ENCODE results near the gene CDH13.

Gene CDH13

GRCh38 chr16:82713778-82714177 lies 87.0 kb downstream of the CDH13 start:
- no peak overlapping the region for H2AFZ ChIP-seq (ENCODE audit: low read depth, low read length)
- H3K36me3 ChIP-seq (replicated peaks; ENCODE audit: low read depth, low read length): no peaks in the 10 kb centered on the region
- H3K27ac ChIP-seq (ENCODE audit: low read length): no peak overlapping the region
- H3K4me1 ChIP-seq (ENCODE audit: low read length): no peaks in the 10 kb centered on the region
- H3K9me3 ChIP-seq (ENCODE audit: insufficient read depth, low read length): no peaks in the 10 kb centered on the region
- H3K4me3 ChIP-seq (ENCODE audit: low read length): no peak overlapping the region
- no peaks in the 10 kb centered on the region for H4K20me1 ChIP-seq (ENCODE audit: insufficient read depth, low read length)
- H3K9ac ChIP-seq (ENCODE audit: low read length): no peak overlapping the region
- no peaks in the 10 kb centered on the region for H3K79me2 ChIP-seq (ENCODE audit: low read length)
- no peak overlapping the region for H3K4me2 ChIP-seq (ENCODE audit: low read length)
- TF ChIP-seq EZH2phosphoT487 (IDR thresholded peaks at IDR 0.05; ENCODE audit: low read depth): no peak
- TF ChIP-seq CTCF (IDR thresholded peaks at IDR 0.05; ENCODE audit: low read depth, low read length): no peak
- H3K27me3 ChIP-seq (ENCODE audit: low read depth, low read length): peaks cover 14% of the 10 kb centered on the region; the same call in 1 of the 2 replicates

GRCh38 chr16:82715160-82715559 lies 88.4 kb downstream of the CDH13 start:
- Histone ChIP-seq H3K4me1 (ENCODE audit: low read length) (no peaks in the 10 kb centered on the region), H3K79me2 (ENCODE audit: low read length) (no peaks in the 10 kb centered on the region), H3K36me3 (replicated peaks; ENCODE audit: low read depth, low read length) (no peaks in the 10 kb centered on the region), H3K4me2 (ENCODE audit: low read length) (no peak overlapping the region), H3K27me3 (ENCODE audit: low read depth, low read length) (peaks cover 14% of the 10 kb centered on the region; the same call in 1 of the 2 replicates), H3K4me3 (ENCODE audit: low read length) (no peak overlapping the region), H4K20me1 (ENCODE audit: insufficient read depth, low read length) (no peaks in the 10 kb centered on the region), H3K9me3 (ENCODE audit: insufficient read depth, low read length) (no peaks in the 10 kb centered on the region), H3K9ac (ENCODE audit: low read length) (no peak overlapping the region), H3K27ac (ENCODE audit: low read length) (no peak overlapping the region), H2AFZ (ENCODE audit: low read depth, low read length) (no peak overlapping the region)
- TF ChIP-seq CTCF (IDR thresholded peaks at IDR 0.05; ENCODE audit: low read depth, low read length) (no peak), EZH2phosphoT487 (IDR thresholded peaks at IDR 0.05; ENCODE audit: low read depth) (no peak)

GRCh38 chr16:82715833-82716232 lies 89.1 kb downstream of the CDH13 start:
- Histone ChIP-seq H3K4me2 (ENCODE audit: low read length) (no peak overlapping the region), H4K20me1 (ENCODE audit: insufficient read depth, low read length) (no peaks in the 10 kb centered on the region), H3K4me3 (ENCODE audit: low read length) (no peak overlapping the region), H3K36me3 (replicated peaks; ENCODE audit: low read depth, low read length) (no peaks in the 10 kb centered on the region), H3K27ac (ENCODE audit: low read length) (no peak overlapping the region), H3K4me1 (ENCODE audit: low read length) (no peaks in the 10 kb centered on the region), H3K9ac (ENCODE audit: low read length) (no peak overlapping the region), H3K9me3 (ENCODE audit: insufficient read depth, low read length) (no peaks in the 10 kb centered on the region), H3K27me3 (ENCODE audit: low read depth, low read length) (peaks cover 14% of the 10 kb centered on the region; the same call in 1 of the 2 replicates), H2AFZ (ENCODE audit: low read depth, low read length) (no peak overlapping the region), H3K79me2 (ENCODE audit: low read length) (no peaks in the 10 kb centered on the region)
- TF ChIP-seq EZH2phosphoT487 (IDR thresholded peaks at IDR 0.05; ENCODE audit: low read depth) (no peak), CTCF (IDR thresholded peaks at IDR 0.05; ENCODE audit: low read depth, low read length) (no peak)

- Histone ChIP-seq H3K4me2 (ENCODE audit: low read length) (no peak overlapping the region), H3K9me3 (ENCODE audit: insufficient read depth, low read length) (no peaks in the 10 kb centered on the region), H2AFZ (ENCODE audit: low read depth, low read length) (no peak overlapping the region), H3K36me3 (replicated peaks; ENCODE audit: low read depth, low read length) (no peaks in the 10 kb centered on the region), H3K9ac (ENCODE audit: low read length) (no peak overlapping the region), H3K27ac (ENCODE audit: low read length) (no peak overlapping the region), H4K20me1 (ENCODE audit: insufficient read depth, low read length) (no peaks in the 10 kb centered on the region), H3K4me1 (ENCODE audit: low read length) (no peaks in the 10 kb centered on the region), H3K27me3 (ENCODE audit: low read depth, low read length) (peaks cover 14% of the 10 kb centered on the region; the same call in 1 of the 2 replicates), H3K4me3 (ENCODE audit: low read length) (no peak overlapping the region), H3K79me2 (ENCODE audit: low read length) (no peaks in the 10 kb centered on the region)
- TF ChIP-seq EZH2phosphoT487 (IDR thresholded peaks at IDR 0.05; ENCODE audit: low read depth) (no peak), CTCF (IDR thresholded peaks at IDR 0.05; ENCODE audit: low read depth, low read length) (no peak)
Measured at GRCh38 chr16:82716361-82716855, 89.6 kb downstream of the CDH13 start.

Data from OCI-LY3 (cell line).